CD4-positive, alpha-beta T cell treated with Interleukin-15 for 1 hour (primary cell): ENCODE results near the gene KREMEN2.

Source experiments
- DNase-seq: peaks from one replicate; pipeline ENCODE4 v3.0.0-alpha.2; 2020

Gene KREMEN2

GRCh38 chr16:2966043-2966807 lies 2.1 kb downstream of the KREMEN2 start:
- no peak for DNase-seq

- DNase-seq = peak; percentile 36
These were observed 2.7 kb downstream of the KREMEN2 start for GRCh38 chr16:2966808-2967191.

- no peak for DNase-seq
These were observed 3.1 kb downstream of the KREMEN2 start for GRCh38 chr16:2967211-2967631.

DNA sequence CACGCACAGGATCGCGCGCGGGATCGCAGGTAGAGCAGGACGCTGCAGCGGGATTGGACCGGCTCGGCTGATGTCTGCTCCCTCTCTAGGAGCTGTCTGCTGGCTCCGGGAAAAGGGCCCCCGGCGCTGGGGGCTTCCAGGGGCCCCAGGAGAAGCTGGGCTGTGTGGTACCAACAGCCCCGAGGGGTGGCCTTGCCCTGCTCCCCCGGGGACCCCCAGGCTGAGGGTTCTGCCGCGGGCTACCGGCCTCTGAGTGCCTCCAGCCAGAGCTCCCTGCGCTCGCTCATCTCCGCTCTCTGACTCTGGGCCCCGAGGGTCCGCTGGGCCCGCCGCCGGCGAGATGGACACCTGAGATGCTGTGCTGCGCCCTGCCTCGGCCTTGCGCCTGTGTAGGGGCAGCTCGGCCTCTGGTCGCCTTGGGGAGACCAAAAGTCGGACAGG lies 3.7 kb downstream of the KREMEN2 start:
- DNase-seq = no peak

DNA sequence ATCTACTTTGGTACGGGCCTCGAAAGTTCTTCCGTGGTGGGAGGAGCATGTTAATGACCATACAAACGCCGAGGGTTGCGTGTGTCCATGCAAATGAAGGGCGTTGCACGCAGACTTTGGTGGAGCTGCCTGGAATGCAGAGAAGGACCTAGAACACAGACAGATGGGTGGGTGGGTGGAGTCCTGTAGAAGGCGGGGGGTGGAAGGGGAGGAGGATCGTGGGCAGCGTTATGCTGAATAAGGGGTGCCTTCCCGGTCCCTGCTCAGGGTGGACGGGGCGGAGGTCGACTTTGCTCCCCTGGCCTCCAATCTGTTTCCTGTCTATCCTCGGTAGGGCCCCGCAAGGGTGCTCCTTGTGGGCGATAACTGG lies 4.3 kb downstream of the KREMEN2 start:
- peak; percentile 46 for DNase-seq

GRCh38 chr16:2968738-2969544 lies 4.9 kb downstream of the KREMEN2 start, which contains the start of gene PAQR4:
Gene PAQR4, plus strand, starts transcription at chr16:2969348. Its CDS starts 327 bp downstream, at chr16:2969675.
- DNase-seq = peak; percentile 83

DNA sequence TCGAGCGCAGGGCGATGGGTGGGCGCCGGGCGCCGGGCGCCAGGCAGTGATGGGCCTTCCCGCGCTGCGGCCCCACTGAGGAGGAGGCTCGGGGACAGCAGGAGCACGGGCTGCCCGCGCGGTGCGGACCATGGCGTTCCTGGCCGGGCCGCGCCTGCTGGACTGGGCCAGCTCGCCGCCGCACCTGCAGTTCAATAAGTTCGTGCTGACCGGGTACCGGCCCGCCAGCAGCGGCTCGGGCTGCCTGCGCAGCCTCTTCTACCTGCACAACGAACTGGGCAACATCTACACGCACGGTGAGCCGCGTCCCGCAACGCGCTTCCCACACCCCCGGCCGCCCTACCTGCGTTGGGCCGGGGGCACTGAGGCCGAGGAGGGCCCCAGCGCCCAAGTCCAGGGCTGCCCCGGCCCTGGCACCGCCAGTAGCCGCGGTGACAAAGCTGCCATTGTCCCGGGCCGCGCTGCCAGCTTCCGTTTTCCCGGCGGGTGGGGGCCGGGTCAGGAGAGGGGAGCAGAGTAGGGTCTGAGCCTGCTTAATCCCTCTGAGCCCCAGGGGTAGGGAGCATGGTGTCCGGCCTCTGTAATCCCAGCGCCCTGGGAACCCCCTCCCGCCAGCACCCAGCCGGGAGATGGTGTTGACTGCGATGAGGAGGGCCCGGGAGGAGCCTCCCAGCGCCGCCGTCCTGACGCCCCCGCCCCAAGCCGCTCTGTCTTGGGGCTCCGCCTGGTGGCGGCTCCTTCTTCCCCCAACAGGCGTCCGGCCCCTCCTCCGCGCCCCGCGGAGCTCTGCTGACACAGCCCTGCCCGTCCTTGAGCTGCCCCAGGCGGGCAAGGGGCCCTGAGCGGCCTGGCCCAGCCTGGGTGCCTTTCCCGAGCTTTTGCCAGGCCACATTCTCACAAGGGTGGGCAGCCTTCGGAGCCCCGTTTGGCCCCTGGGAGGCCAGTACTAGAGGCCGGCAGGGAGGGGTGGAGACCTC lies 5.8 kb downstream of the KREMEN2 start:
- DNase-seq = peak; percentile 60

DNA sequence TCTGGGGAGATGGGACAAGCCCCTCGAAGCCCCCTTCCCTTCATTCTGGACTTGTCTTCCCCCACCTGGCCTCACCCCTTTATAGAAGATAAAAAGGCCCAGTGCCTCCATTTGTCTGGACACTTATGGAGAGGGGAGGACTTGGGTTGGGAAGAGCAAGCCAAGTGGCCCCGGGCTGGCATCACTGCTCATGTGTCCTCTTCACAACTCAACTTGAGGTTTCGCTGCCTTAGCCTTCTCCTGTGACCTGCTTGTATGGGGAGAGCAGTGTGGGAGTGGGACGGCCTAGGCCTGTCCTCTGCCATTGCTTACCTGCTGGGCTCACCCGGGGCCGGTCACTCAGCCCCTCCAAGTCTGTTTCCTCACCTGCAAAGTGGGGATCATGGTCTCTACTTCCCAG lies 6.5 kb downstream of the KREMEN2 start:
- DNase-seq = no peak

DNA sequence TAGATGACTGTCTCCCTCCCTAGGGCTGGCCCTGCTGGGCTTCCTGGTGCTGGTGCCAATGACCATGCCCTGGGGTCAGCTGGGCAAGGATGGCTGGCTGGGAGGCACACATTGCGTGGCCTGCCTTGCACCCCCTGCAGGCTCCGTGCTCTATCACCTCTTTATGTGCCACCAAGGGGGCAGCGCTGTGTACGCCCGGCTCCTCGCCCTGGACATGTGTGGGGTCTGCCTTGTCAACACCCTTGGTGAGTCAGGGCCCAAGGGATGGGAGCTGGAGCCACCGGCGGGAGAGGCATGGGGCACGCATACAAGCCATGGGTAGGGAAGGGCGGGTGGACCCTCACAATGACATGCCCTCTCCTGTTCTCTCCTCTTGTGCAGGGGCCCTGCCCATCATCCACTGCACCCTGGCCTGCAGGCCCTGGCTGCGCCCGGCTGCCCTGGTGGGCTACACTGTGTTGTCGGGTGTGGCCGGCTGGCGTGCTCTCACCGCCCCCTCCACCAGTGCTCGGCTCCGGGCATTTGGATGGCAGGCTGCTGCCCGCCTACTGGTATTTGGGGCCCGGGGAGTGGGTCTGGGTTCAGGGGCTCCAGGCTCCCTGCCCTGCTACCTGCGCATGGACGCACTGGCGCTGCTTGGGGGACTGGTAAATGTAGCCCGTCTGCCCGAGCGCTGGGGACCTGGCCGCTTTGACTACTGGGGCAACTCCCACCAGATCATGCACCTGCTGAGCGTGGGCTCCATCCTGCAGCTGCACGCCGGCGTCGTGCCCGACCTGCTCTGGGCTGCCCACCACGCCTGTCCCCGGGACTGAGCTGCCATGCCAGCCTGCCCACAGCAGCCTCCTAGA lies 7.3 kb downstream of the KREMEN2 start:
- no peak for DNase-seq

DNA sequence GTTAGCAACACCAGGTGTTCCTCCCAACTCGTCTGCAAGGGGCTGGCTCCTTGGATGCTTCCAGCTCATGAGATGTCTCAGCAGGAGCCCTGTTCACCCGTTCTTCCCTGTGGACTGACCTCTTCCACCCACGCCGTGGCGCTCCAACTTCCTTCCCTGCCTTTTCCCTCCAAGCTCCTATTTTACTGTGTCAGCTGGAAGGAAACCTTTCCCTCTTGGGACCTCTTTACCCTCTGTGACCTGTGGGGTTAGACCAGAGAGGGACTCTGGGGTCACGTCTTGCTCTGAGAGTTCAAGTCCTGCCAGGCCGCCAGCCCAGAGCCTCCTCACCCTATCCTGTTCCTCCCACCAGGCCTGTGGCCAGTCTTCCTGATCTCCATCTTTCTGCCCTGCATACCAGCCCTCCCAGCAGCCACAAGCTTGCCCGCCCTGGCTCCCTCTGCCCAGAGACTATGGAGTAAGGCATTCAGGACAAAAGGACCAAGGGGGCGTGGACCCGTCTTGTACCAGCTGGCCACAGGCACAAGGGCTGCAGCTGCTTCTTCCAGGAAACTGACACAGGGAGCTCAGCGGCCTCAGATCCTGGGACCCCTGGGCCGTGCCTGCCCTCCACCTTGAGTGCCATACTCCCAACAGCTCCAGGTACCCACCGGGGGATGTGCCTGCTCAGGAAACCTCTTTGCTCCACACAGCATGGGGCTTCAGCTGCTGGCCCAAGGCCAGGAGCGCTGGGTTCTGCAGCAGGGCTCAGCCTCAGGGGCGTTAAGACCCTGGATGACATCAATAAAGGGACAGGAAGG lies 8.1 kb downstream of the KREMEN2 start:
- no peak for DNase-seq

DNA sequence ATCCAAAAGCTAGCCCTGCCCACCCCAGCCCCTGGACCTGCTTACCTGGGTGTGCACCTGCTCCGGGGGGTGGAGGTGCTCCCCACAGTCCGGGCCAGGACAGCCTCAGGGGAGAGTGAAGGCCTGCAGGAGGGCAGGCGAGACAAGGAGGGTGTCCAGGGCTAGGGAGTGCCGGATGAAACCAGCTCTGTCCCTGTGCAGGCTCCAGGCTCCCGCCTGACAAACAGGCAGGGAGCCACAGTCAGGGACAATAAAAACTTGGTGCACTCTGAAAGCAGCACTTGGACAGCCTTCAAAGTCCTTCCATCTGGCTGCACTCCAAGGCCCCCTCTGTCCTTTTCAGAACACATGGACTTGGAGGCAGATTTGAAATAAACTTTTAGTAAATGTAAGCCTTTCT lies 9.0 kb downstream of the KREMEN2 start:
- no peak for DNase-seq

GRCh38 chr16:2973605-2974318 lies 9.7 kb downstream of the KREMEN2 start:
- DNase-seq = no peak

DNA sequence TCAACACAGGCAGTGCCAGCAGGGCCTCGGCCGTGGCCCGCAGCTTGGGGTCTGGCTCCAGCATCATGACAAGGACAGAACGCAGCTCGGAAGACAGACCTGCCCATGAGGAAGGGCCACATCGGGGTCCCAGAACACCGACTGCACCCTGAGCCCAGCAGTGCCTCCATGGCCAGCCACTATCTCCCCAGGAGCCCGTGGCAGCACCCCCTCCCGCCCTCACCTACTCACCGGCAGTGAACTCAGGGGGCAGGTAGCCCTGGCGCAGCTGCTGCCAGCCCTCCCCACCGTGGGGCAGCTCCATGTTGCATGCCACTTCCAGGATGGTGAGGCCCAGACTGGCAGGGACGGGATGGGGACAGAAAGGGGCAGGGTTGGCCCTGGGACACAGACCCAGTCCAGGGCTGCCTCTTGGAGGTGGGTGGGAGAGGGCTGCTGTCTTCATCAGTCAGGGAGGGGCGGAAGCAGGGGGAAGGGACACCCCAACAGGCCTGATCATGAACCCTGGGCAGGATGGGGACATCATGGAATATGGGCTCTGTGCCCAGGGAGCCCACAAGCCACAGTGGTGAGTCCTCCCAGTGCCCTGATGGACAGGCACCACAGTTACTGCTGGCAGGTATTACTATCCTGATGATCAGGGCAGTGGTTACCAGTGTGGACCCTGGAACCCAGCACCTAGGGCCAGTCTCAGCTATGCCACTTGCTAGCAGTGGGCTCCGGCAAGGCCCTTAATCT lies 10.4 kb downstream of the KREMEN2 start:
- DNase-seq = no peak

GRCh38 chr16:2975161-2975795 lies 11.2 kb downstream of the KREMEN2 start:
- DNase-seq = no peak

DNA sequence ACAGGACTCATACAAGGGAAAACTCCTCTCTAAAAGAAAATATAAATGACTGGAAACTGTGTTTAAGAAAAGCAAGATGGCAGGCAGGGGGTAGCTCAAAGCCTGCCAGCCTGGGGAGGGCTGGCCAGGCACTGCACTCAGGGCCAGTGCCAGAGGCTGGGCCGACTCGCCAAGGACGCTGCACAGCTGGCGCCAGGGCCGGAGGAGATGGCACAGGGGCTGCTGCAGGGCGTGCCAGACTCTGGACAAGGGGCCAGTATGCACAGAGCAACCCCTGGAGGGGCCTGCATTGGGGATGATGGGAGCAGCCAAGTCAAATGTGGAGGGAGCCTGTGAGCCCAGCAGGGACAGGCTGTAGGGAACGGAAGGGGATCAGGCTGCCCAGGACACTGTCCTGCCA lies 12.1 kb downstream of the KREMEN2 start:
- DNase-seq = no peak

DNA sequence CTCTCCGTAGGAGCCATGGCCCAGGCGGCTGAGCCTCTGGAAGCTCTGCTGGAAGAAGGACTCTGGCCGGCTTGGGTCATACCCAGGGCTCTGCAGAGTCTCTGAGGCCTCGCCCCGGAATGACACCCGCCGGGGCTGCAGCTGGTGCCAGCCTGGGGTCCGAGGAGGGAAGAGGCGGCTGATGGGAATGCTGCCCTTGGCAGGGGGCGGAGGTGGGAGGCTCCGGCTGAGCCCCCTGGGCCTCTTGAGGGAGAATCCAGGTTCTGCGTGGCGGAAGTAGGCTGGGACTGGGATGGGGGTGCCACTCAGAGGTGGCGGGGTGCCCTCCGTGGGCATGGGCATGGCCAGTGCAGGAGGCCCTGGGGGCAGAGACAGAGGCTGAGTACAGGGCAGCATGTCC lies 12.6 kb downstream of the KREMEN2 start:
- DNase-seq = no peak

DNA sequence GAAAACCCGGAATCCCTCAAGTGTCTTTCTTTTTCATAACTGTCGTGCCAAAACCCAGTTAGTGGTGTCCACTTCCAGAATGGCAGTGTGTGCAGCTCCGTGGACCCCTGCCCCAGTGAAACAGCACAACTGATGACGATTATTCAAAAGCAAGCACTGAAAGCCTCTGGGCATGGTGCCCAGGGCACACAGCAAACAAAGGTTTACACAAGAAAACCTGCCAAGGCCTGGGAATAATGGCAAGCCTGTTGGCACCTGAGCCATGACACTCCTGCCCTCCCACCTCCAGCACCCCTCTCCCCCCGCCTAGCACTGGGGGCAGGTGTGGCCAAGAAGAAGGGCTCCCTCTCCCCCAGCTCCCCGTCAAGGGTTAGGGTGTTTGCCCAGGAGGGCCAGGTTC lies 13.4 kb downstream of the KREMEN2 start:
- no peak for DNase-seq

DNA sequence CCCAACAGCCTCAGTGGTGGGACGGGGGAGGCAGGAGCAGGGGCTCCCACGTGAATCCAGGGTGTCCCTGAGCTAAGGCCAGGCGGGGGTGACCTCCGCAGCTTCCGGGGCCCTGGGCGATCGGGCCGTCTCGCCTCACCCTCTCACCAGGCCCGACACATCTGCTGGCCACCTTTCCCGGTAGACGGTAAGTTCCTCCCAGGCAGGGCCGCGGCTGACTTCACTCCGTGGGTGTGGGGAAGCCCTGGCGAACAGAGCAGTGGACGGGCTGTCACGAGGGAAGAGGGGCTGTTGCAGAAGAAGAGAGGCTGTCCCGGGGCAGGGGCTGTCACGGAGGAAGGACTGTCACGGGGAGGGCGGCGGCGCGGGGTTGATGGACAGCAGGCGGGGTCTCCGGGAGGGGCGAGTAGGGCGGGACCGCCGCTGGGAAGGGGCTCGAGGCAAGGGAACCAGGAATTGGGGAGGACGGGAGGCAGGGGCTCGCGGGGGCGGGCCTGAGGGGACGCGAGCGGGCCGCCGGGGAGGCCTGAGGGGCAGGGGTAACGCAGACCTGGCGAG lies 15.7 kb downstream of the KREMEN2 start:
- DNase-seq = no peak
